Loucy (cell line): Measurements from ENCODE around the gene TMED7.
"Not testable (repeated sequence)": the region's sequence is repeated elsewhere in the genome, so short reads cannot be mapped to it uniquely, and the experiment has no call there.

Source experiments
- CTCF ChIP-seq: fragments of 200-600 bp; sonication (generic); conservative IDR thresholded peaks from 2 replicates; pipeline ENCODE4 v1.5.1; 2014; ENCODE audit warnings: mild to moderate bottlenecking, antibody characterized with exemption, low read length
- EZH2phosphoT487 ChIP-seq: fragments of 200-600 bp; IDR thresholded peaks from 2 replicates; pipeline ENCODE4 v1.6.1; 2018; ENCODE audit warnings: antibody characterized with exemption, mild to moderate bottlenecking, moderate library complexity, borderline replicate concordance

- not testable (repeated sequence) for TF ChIP-seq CTCF, EZH2phosphoT487
Measured at GRCh38 chr5:115674782-115675181, 48.9 kb upstream of the TMED7 start.
